GM19043 (cell line): ENCODE data around the gene TVP23C.

Experiments
- ATAC-seq: cut with Tn5 transposase; IDR thresholded peaks from one replicate; pipeline ENCODE4 v1.9.1; 2021; ENCODE audit warnings: low read depth; ENCODE audit not compliant: unreplicated experiment

Gene TVP23C

DNA sequence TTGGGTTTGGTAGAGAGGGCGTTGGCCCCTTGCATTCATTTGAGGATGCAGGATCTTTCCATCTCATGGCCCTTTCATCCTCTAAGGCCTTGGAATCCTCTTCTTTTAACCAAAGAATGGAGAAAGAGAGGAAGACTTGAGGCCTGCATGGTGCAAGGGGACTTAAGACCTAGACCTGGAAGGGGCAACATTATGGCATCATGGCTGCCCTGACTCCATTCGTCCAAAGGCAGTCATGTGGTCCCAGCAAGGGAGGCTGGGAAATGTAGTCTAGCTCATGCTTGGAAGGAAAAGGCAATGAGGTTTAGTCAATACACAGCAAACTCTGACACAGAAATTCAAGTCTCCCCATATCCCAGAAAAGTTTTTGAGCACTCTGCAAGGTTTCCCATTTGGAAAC, 65.2 kb downstream of the TVP23C start:
- ATAC-seq: no peak

GRCh38 chr17:15496735-15497670, 66.3 kb downstream of the TVP23C start:
- ATAC-seq: no peak

GRCh38 chr17:15494821-15495220, 68.5 kb downstream of the TVP23C start:
- no peak for ATAC-seq

DNA sequence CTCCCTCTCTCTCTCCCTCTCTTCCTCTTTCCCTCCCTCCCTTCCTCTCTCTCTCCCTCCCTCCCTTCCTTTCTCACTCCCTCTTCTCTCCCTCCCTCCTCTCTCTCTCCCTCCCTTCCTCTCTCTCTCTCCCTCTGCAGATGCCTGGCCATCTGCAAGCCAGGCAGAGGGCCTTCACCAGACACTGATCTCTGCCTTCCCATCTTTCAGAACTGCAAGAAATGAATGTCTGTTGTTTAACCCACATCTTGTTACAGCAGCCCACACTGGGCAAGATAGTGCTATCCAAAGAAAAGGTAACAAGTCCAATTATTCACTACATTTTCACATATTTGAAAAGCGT, 69.6 kb downstream of the TVP23C start:
- ATAC-seq: no peak

GRCh38 chr17:15492791-15493692, 70.2 kb downstream of the TVP23C start:
- no peak for ATAC-seq

GRCh38 chr17:15492186-15492585, 71.1 kb downstream of the TVP23C start:
- ATAC-seq: no peak

- no peak for ATAC-seq
These were observed 72.5 kb downstream of the TVP23C start for GRCh38 chr17:15490634-15491261.

DNA sequence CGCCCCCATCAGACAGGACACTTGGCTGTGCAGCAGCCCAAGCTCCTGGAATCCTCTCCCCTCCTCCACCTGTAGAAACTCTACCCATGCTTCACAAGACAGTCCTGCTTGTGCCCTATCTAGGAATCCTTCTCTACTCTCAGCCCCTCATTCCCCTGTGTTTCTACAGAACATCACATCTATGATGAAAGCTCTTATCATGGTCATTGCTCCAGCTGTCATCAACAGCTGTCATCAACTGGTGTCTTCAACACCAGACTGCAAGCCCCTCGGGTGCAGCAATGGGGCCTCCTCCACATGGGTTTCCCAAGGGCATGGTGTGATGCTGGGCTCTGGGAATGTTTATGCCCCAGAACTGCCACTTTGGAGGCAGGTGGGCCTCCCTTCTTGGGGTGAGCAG, 74.7 kb downstream of the TVP23C start:
- no peak for ATAC-seq

DNA sequence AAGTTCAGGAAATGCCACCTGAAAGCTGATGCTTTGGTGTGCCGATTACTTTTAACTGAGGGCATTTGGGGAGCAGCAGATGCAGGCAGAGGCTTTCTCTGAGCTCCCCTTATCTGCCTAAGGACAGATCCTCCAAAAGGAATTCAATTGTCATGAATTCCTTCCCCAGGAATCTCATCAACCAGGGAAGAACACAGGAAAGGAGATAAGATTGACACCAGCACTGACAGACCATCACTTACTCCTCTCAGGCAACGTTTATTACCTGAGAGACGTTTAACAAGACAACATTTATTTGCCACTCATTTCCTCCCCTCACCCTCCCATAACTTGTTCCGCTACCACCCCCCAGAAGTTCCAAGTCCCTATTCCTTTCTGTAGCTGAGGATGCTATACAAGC, 78.2 kb downstream of the TVP23C start:
- no peak for ATAC-seq

DNA sequence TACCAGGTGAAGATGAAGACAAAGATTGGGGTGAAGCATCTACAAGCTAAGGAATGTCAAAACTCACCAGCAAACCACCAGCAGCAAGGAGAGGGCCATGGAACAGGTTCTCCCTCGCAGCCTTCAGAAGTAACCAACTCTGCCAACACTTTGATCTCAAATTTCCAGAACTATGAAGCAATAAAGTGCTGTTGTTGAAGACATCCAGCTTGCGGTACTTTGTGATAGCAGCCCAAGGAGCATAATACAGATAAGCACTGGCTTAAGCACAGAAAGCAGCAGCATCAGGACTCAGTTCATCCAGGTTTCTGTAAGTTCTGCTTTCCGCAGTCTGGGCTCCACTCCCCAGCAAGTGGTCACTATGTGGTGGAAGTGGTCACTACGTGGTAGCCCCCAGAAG, 79.9 kb downstream of the TVP23C start:
- ATAC-seq: no peak

DNA sequence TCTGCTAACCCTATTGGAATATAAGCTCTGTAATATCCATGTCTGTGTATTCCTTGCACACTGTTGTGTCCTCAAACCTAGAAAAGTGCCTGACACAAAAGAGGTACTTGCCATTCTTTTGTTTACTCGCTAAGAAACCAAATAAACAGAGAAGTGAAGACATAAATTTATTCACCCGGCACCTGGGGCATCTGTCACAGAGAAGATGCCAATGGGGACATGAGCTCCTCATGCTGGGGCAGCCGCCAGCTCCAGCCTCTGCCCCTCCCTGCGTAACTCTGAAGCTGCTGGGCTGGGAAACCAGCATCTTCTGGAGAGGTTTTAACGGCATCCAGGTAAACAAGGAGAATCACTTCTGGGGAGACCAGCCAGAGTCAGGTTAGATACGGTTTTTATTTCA, 80.8 kb downstream of the TVP23C start:
- no peak for ATAC-seq

GRCh38 chr17:15481481-15481880, 81.8 kb downstream of the TVP23C start:
- ATAC-seq: no peak

GRCh38 chr17:15480204-15480603, 83.1 kb downstream of the TVP23C start:
- no peak for ATAC-seq

DNA sequence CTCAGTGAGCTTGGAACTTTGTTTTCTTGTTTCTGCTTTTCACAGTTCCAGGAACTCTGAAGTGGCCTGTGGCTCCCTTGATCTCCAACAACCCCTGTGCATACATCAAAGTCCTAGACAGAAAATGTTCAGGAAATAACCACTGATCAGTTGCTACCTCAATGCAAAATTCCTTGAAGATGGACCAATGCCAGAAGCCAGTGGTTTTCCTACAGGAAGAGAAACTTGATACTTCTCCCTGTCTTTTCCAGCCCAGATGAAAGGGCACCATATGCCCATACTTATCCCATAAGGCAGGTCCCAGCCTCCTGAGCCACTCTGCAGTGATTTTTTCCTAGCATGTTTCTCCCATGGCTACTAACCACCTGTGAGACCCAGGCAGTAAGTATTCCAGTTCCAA, 83.6 kb downstream of the TVP23C start:
- ATAC-seq: no peak

DNA sequence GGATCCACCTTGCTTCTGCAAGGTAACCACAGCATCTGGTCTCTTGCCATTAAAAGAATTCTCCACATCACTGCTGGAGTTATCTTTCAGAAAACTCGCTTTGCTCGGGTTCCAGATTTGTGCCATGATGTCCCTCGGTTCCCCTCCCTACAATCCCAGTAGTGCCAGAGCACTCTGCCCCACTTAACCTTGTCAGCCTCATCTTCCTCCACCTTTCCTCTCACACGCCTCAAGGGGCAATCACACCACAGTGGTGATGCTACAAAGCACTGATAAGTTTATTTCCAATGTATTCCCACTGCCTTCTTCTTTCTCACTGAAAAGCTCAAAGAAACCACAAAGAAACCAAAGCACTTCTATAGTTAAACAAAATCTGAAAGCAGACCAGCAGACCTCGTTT, 84.4 kb downstream of the TVP23C start:
- no peak for ATAC-seq

- no peak for ATAC-seq
These were observed 87.5 kb downstream of the TVP23C start for GRCh38 chr17:15475631-15476354.

- no peak for ATAC-seq
These were observed 90.4 kb downstream of the TVP23C start for GRCh38 chr17:15472891-15473290.

GRCh38 chr17:15470536-15470935, 92.7 kb downstream of the TVP23C start:
- ATAC-seq: no peak

DNA sequence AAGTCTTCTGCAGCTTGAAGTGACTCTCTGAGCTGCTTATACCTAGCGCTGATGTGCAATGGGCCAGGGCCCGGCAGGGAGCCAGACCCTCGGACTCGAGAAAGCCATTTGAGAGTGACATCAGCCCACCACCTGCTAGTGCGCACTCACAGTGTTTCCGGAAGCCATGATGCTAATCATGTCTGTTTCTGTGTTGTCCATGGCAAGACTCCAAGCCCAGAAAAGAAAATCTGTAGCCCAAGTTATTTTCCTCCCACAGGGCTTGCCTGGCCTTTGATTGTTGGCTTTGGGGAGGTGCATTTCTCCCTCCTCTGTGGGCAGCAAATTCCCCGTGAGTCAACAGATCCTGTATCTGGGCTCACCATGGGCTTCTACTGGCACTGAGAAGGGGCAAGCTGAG, 94.0 kb downstream of the TVP23C start:
- ATAC-seq: no peak

- no peak for ATAC-seq
These were observed 95.2 kb downstream of the TVP23C start for GRCh38 chr17:15468126-15468525.
